Activated CD4-positive, alpha-beta T cell treated with anti-CD3 and anti-CD28 coated beads, Interleukin-2, amount 10 ng/mL, durations not matched to agents 24 days and 14 days (primary cell): ENCODE measurements around the gene SLC5A1. TPM values are rescaled to one million over a fixed set of nuclear protein-coding genes. Genes with fewer than 3 reads are reported as not detected.
A peak's percentile ranks its signal among the peaks of the same experiment; 100 is the strongest.

Source experiments
- DNase-seq: peaks from one replicate; pipeline ENCODE4 v3.0.0; 2022
- H3K27ac Mint-ChIP-seq: one replicate; pipeline ENCODE4 v1.8.0; 2022; ENCODE audit warnings: mild to moderate bottlenecking, mixed read lengths
- H3K27me3 Mint-ChIP-seq: one replicate; pipeline ENCODE4 v1.8.0; 2022; ENCODE audit warnings: mixed read lengths
- H3K36me3 Mint-ChIP-seq: one replicate; pipeline ENCODE4 v1.8.0; 2022; ENCODE audit warnings: low read depth, mild to moderate bottlenecking, mixed read lengths
- H3K4me1 Mint-ChIP-seq: one replicate; pipeline ENCODE4 v1.8.0; 2021; ENCODE audit warnings: mixed read lengths
- H3K4me3 Mint-ChIP-seq: one replicate; pipeline ENCODE4 v1.8.0; 2022; ENCODE audit warnings: mild to moderate bottlenecking, moderate library complexity, mixed read lengths
- H3K9me3 Mint-ChIP-seq: one replicate; pipeline ENCODE4 v1.8.0; 2021; ENCODE audit warnings: mixed read lengths
- intact Hi-C: fragments of 100-400 bp; cut with micrococcal nuclease; formaldehyde crosslinking; loops from one replicate; pipeline ENCODE4 v1.15.1; 2023
- total RNA-seq: library from RNA; stranded (reverse); gene quantifications from 2 replicates; pipeline ENCODE4 v1.2.3, GENCODE V29; 2022

SLC5A1 gene
- total RNA-seq, 1 donor from 2014 or later = not detected

- no peak overlapping the region for H3K27ac Mint-ChIP-seq
- H3K36me3 Mint-ChIP-seq = no peaks in the 10 kb centered on the region
- no peak for DNase-seq
- intact Hi-C loops = loop anchor here (10.0 kb wide), 1 partner anchor 235 kb away; no protein-coding TSS in a partner anchor
- H3K4me1 Mint-ChIP-seq = no peaks in the 10 kb centered on the region
- no peaks in the 10 kb centered on the region for H3K9me3 Mint-ChIP-seq
- no peak overlapping the region for H3K4me3 Mint-ChIP-seq
- H3K27me3 Mint-ChIP-seq = peaks cover 51% of the 10 kb centered on the region
Observed at GRCh38 chr22:32059426-32059825, 16.4 kb downstream of the SLC5A1 start.

GRCh38 chr22:32063701-32064100, 20.6 kb downstream of the SLC5A1 start:
- Mint-ChIP-seq H3K4me1 (no peaks in the 10 kb centered on the region), H3K27me3 (peaks cover 51% of the 10 kb centered on the region), H3K4me3 (no peak overlapping the region), H3K36me3 (no peaks in the 10 kb centered on the region), H3K9me3 (no peaks in the 10 kb centered on the region), H3K27ac (no peak overlapping the region)
- no peak for DNase-seq
- intact Hi-C loops = no loop called here

- intact Hi-C loops = no loop called here
- no peaks in the 10 kb centered on the region for H3K36me3 Mint-ChIP-seq
- no peak for DNase-seq
- H3K4me3 Mint-ChIP-seq = no peak overlapping the region
- peaks cover 52% of the 10 kb centered on the region for H3K27me3 Mint-ChIP-seq
- H3K27ac Mint-ChIP-seq = no peak overlapping the region
- H3K4me1 Mint-ChIP-seq = no peaks in the 10 kb centered on the region
- no peaks in the 10 kb centered on the region for H3K9me3 Mint-ChIP-seq
Observed at GRCh38 chr22:32066820-32067219, 23.8 kb downstream of the SLC5A1 start.

- Mint-ChIP-seq H3K9me3 (no peaks in the 10 kb centered on the region), H3K27ac (no peak overlapping the region), H3K36me3 (no peaks in the 10 kb centered on the region), H3K4me1 (no peaks in the 10 kb centered on the region), H3K4me3 (no peak overlapping the region), H3K27me3 (peaks cover 51% of the 10 kb centered on the region)
- intact Hi-C loops = no loop called here
- DNase-seq = no peak
Observed at GRCh38 chr22:32067613-32068012, 24.6 kb downstream of the SLC5A1 start.

GRCh38 chr22:32069579-32070372, 26.7 kb downstream of the SLC5A1 start:
- Mint-ChIP-seq H3K9me3 (no peaks in the 10 kb centered on the region), H3K27me3 (peaks cover 42% of the 10 kb centered on the region), H3K27ac (no peak overlapping the region), H3K4me3 (no peak overlapping the region), H3K36me3 (no peaks in the 10 kb centered on the region), H3K4me1 (no peaks in the 10 kb centered on the region)
- intact Hi-C loops = no loop called here
- no peak for DNase-seq

GRCh38 chr22:32073262-32073661, 30.2 kb downstream of the SLC5A1 start:
- Mint-ChIP-seq H3K27me3 (peaks cover 50% of the 10 kb centered on the region), H3K9me3 (no peaks in the 10 kb centered on the region), H3K36me3 (no peaks in the 10 kb centered on the region), H3K4me1 (no peaks in the 10 kb centered on the region), H3K27ac (no peak overlapping the region), H3K4me3 (no peak overlapping the region)
- no peak for DNase-seq
- intact Hi-C loops = no loop called here

- H3K4me1 Mint-ChIP-seq = no peaks in the 10 kb centered on the region
- DNase-seq = no peak
- H3K27me3 Mint-ChIP-seq = peaks cover 46% of the 10 kb centered on the region
- no peaks in the 10 kb centered on the region for H3K9me3 Mint-ChIP-seq
- no peak overlapping the region for H3K4me3 Mint-ChIP-seq
- no peaks in the 10 kb centered on the region for H3K36me3 Mint-ChIP-seq
- H3K27ac Mint-ChIP-seq = no peak overlapping the region
- intact Hi-C loops = no loop called here
Observed at GRCh38 chr22:32073823-32074380, 30.8 kb downstream of the SLC5A1 start.

- H3K4me3 Mint-ChIP-seq = no peak overlapping the region
- no peaks in the 10 kb centered on the region for H3K36me3 Mint-ChIP-seq
Observed at GRCh38 chr22:32075997-32076760, 33.1 kb downstream of the SLC5A1 start.

GRCh38 chr22:32076761-32077084, 33.7 kb downstream of the SLC5A1 start:
- no peak for DNase-seq
- peaks cover 31% of the 10 kb centered on the region for H3K27me3 Mint-ChIP-seq
- H3K4me3 Mint-ChIP-seq = no peak overlapping the region
- H3K9me3 Mint-ChIP-seq = no peaks in the 10 kb centered on the region
- H3K27ac Mint-ChIP-seq = no peak overlapping the region
- H3K4me1 Mint-ChIP-seq = no peaks in the 10 kb centered on the region
- intact Hi-C loops = no loop called here
- no peaks in the 10 kb centered on the region for H3K36me3 Mint-ChIP-seq

More at GRCh38 chr22:32075997-32076760, 33.1 kb downstream of the SLC5A1 start:
- intact Hi-C loops = no loop called here
- Mint-ChIP-seq H3K9me3 (no peaks in the 10 kb centered on the region), H3K4me1 (no peaks in the 10 kb centered on the region), H3K27me3 (peaks cover 34% of the 10 kb centered on the region), H3K27ac (no peak overlapping the region)
- DNase-seq = no peak

GRCh38 chr22:32077151-32077550, 34.1 kb downstream of the SLC5A1 start:
- H3K27ac Mint-ChIP-seq = no peak overlapping the region
- no peak overlapping the region for H3K4me3 Mint-ChIP-seq
- no peaks in the 10 kb centered on the region for H3K4me1 Mint-ChIP-seq
- DNase-seq = no peak
- intact Hi-C loops = no loop called here
- H3K27me3 Mint-ChIP-seq = peaks cover 27% of the 10 kb centered on the region
- H3K9me3 Mint-ChIP-seq = no peaks in the 10 kb centered on the region
- H3K36me3 Mint-ChIP-seq = no peaks in the 10 kb centered on the region

GRCh38 chr22:32079130-32080089, 36.3 kb downstream of the SLC5A1 start:
- Mint-ChIP-seq H3K27me3 (peaks cover 22% of the 10 kb centered on the region), H3K36me3 (no peaks in the 10 kb centered on the region), H3K27ac (no peak overlapping the region), H3K9me3 (no peaks in the 10 kb centered on the region), H3K4me3 (no peak overlapping the region), H3K4me1 (no peaks in the 10 kb centered on the region)
- intact Hi-C loops = no loop called here
- no peak for DNase-seq

- Mint-ChIP-seq H3K36me3 (no peaks in the 10 kb centered on the region), H3K4me3 (no peak overlapping the region), H3K27ac (no peak overlapping the region), H3K4me1 (no peaks in the 10 kb centered on the region), H3K9me3 (no peaks in the 10 kb centered on the region), H3K27me3 (peaks cover 15% of the 10 kb centered on the region)
- intact Hi-C loops = loop anchor here (1.0 kb wide), 1 partner anchor 104 kb away; no protein-coding TSS in a partner anchor
- peak; percentile 74 for DNase-seq
Observed at GRCh38 chr22:32080904-32081303, 37.8 kb downstream of the SLC5A1 start.

- intact Hi-C loops = no loop called here
- no peak overlapping the region for H3K27ac Mint-ChIP-seq
- no peak for DNase-seq
- no peaks in the 10 kb centered on the region for H3K9me3 Mint-ChIP-seq
- peaks cover 15% of the 10 kb centered on the region for H3K27me3 Mint-ChIP-seq
- no peak overlapping the region for H3K4me3 Mint-ChIP-seq
- no peaks in the 10 kb centered on the region for H3K36me3 Mint-ChIP-seq
- H3K4me1 Mint-ChIP-seq = no peaks in the 10 kb centered on the region
Observed at GRCh38 chr22:32082331-32082730, 39.3 kb downstream of the SLC5A1 start.
